CD4-positive, alpha-beta T cell treated with Interleukin-17A for 1 hour (primary cell): ENCODE data around the gene CLDN19.

Source experiments
- DNase-seq: peaks from one replicate; pipeline ENCODE4 v3.0.0-alpha.2; 2020

CLDN19 gene, protein sequence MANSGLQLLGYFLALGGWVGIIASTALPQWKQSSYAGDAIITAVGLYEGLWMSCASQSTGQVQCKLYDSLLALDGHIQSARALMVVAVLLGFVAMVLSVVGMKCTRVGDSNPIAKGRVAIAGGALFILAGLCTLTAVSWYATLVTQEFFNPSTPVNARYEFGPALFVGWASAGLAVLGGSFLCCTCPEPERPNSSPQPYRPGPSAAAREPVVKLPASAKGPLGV

DNA sequence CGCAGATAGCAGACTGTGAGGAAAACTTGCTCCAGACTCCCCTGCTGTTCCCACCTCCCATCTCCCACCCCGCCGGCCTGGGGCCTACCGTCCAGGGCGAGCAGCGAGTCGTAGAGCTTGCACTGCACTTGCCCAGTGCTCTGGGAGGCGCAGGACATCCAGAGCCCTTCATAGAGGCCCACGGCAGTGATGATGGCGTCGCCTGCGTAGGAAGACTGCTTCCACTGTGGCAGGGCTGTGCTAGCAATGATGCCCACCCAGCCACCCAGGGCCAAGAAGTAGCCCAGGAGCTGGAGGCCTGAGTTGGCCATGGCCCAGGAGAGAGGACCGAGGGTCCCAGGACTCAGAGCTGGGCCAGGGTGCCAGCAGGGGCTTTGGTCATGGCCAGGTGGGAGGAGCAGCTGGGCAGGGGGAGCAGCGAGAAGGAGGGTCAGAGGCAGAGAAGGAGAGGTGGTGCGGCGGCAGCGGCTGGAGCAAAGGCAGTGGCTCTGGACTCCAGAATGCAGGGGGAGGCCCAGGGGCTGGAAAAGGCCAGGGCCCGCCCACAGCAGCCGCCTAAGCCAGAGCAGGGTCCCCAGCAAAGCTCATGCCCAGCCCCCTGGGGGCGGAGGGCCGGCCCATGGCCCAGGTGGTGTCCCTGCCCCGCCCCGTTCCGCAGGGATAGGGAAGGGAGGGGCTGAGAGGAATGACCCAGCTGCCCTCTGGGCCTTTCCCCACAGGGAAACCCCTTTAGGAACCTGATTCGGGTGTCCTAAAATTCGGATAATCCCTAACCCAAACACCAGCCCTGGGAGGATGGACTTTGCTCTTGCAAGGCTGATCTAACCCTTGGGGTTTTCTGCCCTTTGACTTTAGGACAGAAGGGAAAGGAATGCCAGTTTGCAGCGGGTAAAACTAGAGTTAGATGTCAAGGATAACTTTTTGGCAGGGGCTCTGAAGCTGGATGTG lies at the start of gene CLDN19:
Gene CLDN19 (minus strand): TSS at position 484 of the 948 bp plus-strand sequence. CDS start 173 bp downstream, at position 311.
- DNase-seq, result no peak

DNA sequence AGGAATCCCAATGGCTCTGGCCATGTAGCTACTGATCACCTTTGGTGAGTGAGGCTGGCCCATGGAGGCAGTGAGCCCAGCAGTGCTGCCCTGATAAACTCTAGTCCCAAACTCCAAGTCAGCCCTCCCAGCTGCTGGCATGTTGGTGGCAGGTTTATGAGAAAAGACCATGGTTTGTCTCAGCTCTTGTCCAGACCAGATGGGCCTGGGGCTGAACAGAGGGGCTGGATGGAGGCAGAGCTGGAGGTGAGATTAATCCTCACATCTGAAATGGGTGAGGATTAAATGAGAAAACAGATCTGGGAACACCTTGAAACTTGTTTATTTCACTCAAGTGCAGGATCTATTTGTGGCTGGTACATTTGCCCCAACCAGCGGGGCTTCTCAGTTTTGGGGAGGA lies 48.0 kb upstream of the CLDN19 start:
- no peak for DNase-seq

DNA sequence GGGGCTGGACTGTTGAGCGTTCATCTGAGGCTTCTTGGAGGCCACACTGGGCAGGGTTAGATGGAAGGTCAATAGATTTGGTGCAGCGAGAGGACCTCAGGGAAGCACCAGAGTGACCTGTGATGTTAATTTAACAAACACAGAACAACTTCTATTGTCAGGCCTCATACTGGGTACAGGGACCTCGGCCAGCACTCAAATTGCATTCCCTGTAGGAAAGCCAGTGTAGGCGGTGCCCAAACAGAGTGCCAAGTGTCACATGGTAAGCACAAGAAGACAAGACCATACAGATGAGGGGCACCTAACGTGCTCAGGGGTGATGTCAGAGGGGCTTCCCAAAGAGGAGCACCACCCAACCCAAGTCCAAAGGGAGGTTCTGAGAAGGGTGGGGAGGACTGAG lies 46.1 kb upstream of the CLDN19 start:
- DNase-seq, result no peak

DNA sequence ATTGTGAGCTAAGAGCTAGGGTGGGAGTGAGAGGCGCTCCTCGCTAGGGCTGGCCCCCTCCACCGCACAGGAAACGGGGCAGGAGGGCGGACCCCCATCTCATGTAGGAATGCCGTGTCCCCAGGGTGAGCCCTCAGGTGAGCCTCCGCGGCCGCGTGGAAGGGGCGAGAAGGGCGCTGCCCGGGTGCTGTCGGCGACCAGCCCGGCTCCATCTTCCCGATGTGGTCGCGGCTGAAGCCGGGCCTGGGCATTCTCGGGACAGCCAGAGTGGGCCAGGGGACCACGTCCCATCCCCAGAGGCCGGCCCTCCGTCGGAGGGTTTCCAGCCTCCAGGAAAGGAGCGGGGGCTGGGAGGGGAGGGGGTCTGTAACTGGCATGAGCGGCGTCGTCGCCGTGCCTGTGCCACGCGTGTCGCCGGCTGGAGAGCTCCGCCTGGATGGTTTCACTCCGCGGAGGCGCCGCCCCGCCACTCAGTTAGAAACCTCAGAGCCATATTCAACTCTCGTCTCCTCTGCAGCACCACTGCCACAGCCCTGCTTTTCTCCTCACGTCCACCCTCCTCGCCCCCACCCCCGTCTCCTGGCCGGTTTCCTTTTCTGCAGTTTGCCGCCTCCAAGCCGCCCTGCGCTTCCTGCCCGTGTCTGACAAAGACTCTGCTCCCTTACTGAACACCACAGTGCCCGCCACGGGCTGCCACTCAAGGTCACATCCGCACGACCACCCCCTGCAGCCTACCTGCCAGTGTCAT lies 45.1 kb upstream of the CLDN19 start, which contains the start of gene TMEM269:
Gene TMEM269 (plus strand): TSS at position 46 of the 748 bp plus-strand sequence. CDS start 4,903 bp downstream, outside the sequence.
- peak; percentile 43 for DNase-seq

DNA sequence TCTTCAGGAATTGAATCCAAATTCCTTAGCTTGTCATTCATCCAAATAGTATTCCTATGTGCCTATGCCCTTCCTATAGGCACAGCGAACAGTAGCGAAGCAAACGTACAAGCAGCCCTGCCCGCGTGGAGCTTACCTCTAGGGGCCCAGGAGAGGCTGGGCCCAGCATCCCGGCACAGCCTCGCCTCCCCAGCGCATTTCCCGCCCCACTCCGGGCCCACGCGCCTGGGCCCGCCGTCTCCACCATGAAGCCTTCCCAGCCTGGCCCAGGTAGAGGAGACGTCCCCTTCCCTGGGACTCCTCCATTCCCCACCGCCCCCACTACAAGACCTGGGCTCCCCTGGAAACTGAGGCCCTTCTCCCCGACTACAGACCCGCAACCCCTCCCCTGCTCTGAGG lies 44.5 kb upstream of the CLDN19 start:
- DNase-seq, result no peak

DNA sequence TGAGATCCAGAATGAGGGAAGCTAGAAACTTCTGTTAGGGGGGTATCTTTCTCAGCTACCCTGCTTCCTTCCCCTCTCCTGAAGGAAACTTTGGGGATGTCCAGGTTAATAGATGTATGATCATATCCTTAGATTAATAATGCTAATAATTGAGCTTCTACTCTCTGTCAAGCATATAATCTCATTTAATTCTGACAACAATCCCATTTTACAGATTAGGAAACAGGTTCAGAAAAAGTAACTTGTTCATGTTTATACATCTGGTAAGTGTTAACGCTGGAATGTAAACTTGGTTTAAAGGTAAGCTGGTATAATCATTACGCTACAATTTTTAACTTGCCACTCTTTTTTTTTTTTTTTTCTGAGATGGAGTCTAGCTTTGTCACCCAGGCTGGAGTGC lies 43.1 kb upstream of the CLDN19 start:
- no peak for DNase-seq

DNA sequence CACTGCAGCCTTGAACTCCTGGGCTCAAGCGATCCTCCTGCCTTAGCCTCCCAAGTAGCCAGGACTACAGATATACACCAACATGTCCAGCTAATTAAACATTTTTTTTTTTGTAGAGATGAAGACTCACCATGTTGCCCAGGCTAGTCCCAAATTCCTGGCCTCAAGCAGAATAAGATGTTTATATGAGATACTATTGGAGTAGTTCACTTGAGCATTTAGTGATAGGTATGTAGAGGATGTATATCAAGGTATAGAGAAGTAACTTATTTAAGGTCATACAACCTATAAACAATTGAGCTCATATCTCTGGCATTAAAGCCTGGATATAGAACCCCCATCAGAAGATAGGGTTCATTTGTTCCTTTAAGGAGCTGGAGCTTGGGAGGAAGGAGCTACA lies 40.1 kb upstream of the CLDN19 start:
- DNase-seq, result no peak

DNA sequence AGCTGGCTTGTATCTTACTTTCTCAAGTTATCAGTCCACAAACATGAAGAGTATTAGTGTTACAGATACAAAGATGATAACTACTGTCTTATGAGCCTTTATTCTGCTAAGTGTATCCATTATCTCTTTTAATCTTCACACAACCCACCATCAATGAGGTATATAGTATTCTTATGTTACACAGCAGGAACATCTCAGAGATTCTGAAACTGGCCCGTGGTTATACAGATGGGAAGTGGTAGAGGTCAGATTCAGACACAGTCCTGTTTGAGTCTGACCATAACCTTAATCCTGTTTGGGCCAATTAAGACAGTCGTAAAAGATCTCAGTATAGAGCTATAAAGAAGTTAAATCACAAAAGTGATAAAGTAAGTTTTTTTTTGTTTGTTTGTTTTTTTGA lies 39.7 kb upstream of the CLDN19 start:
- no peak for DNase-seq

DNA sequence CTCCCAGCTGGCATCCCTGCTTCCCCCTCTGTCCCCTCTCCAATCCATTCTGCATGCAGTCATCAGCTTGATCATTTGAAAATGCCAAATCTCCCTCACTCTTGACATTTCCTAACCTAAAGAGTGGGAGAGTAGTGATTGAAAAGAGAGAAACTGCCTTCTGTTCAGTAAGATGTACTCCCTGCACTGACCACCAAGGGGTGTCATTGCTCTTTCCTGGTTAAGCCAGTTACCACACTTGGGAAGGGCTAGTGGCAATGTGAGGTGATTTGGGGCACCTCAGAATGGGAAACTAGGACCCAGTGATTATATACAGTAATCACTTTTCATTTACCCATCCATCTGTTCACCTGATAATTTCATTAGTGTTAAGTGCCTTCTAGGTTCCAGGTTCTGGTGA lies 37.8 kb upstream of the CLDN19 start:
- DNase-seq, result peak; percentile 42

DNA sequence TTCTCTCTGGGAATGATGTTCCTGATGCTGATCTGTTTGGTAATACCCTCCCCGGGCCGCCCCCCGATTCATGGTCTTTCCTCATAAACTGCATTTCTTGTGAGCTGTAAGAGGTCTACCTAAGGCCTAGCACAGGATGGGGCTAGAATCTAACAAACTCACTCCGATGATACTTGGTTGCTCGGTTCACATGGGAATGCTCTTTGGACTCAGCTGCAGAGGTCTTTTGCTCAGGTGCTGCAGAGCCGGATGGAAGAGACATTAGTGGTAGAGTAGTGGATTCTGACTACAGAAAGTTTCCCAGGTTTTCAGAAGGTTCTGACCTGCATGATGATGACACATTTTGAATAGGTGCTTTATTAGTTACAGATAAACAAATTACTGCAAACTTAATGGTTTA lies 36.5 kb upstream of the CLDN19 start:
- no peak for DNase-seq

DNA sequence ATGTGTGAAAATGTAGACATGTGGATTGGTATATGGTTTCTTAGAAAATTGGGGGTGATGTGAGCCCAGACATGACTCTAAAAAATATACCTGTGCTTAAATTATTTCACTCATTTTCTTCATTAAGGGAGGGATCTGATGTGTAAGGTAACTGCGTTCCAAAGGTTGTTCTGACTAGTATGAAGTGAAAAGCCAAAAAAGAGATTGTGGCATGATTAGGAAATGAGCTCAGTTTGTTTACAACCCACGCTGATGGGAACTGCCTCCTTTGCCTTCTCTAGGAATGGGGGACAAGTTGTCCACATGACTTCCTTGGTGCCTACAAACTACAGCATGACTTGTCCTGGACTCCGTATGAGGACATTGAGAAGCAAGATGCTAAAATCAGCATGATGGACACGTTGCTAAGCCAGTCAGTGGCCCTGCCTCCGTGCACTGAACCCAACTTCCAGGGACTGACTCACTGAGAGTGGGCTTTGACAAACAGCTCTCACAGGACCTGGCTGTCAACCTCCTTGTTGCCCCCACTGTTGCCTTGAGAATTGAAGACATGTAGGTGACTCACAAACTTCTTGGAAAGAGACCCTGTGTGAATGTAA lies 35.0 kb upstream of the CLDN19 start:
- DNase-seq, result no peak

DNA sequence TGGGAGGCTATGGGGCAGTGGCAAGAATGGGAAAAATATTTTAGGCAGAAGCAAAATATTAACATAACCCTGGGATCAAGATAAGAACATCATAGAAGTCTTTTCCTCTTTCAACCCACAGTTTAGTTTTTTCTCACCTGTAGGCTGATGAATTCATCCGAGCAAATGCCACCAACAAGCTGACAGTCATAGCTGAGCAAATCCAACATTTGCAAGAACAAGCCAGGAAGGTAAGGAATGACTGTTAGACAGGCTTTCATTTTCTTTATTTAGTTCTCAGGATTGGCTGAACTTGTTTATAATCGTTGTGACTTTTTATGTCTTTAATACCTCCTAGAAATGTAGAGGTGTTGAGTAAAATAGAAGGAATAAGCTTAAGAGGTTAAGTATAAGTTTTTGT lies 33.4 kb upstream of the CLDN19 start:
- no peak for DNase-seq

DNA sequence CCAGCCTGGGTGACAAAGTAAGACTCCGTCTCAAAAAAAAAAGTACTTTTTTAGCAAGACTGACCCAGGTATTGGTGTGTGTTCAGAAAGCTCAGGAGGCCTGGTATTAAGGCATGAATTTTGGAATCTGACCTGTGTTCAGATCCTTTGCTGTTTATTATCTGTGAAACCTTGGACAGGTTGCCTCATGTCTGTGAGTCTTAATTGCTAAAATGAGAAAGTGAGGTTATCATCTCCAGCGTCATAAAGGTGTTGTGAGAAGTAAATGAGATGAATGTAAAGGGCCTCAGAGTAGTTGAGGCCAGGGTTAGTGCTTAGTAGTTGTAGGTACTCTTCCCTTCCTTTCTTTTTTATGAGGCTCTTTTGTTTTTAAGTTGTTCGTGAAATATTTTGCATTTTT lies 29.8 kb upstream of the CLDN19 start:
- DNase-seq, result no peak

DNA sequence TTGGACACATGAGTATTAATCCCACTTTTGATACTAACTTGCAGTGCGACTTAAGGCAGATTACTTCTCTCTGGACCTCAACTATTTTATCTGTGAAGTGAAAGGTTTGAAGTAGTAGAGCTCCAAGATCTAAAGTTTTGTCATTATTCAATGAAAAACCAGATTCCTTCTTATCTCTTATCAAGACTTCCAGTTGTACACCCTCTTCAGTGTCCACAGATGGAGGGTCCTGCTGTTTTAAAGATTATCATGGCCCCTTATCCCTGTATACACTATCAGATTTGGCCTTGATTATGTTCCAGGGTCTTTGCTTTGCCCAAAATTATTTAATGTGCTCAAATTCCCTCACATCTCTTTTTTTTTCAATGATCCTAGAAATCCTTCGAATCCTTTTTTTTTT lies 28.1 kb upstream of the CLDN19 start:
- no peak for DNase-seq

DNA sequence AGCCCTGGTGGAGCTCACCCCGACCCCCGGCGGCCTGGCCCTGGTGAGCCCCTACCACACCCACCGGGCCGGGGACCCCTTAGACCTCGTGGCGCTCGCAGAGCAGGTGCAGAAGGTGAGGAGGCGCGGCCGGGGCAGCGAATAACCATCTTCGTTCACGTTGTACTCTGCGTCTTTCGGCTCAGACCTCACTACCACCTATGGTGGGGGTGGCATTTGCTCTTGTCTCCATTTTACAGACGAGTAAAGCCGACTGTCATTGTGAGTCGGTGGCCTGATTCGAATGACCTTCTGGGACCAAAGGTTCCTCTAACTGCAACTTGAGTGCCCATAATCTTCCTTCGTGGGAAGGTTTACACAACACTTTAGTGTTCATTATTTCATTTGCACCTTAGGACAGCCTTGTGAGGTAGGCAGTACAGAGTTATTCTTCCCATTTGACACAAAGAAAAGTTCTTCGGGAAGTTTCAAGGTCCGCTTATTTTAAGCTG lies 27.5 kb upstream of the CLDN19 start:
- no peak for DNase-seq

DNA sequence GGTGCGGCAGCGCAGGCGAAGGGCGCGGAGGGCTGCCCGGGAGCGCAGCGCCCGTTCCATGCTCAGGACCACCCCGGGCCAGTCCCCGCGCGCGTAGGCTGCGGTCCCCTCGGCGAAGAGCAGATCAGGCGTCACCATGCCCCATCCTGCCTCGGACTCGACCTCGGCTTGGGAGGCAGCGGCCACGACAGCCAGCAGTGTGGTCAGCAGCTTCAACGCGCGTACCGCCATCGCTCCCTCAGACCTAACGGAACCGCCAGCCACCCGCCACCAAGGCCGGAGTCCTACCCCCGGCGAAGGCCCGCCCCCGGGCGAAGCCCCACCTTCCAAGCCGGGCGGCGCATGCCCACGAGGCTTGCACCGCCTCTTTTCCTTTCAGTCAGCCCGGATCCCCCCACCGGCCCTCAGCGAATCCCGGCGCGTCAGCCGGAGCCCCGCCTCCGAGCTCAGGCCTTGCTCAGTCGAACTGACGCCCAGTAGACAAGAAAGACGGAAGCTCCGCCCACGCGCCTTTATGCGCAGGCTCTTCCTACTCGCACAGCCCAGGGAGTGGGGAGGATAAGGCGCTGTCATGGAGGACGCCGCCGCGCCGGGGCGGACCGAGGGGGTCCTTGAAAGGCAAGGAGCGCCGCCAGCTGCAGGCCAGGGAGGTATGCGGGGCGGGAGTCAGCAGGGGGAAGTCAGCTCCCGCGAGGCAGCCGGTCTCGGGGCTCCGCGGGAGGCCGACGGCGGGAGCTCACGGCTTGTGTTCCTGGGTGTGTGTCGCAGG lies 26.9 kb upstream of the CLDN19 start, which contains the start of the genes C1orf50 and P3H1:
Gene C1orf50 (plus strand): TSS at position 509 of the 769 bp plus-strand sequence. CDS start 63 bp downstream, at position 572.
Gene P3H1 (minus strand): TSS at position 288 of the 769 bp plus-strand sequence. CDS start 57 bp downstream, at position 231.
- peak; percentile 99 for DNase-seq

DNA sequence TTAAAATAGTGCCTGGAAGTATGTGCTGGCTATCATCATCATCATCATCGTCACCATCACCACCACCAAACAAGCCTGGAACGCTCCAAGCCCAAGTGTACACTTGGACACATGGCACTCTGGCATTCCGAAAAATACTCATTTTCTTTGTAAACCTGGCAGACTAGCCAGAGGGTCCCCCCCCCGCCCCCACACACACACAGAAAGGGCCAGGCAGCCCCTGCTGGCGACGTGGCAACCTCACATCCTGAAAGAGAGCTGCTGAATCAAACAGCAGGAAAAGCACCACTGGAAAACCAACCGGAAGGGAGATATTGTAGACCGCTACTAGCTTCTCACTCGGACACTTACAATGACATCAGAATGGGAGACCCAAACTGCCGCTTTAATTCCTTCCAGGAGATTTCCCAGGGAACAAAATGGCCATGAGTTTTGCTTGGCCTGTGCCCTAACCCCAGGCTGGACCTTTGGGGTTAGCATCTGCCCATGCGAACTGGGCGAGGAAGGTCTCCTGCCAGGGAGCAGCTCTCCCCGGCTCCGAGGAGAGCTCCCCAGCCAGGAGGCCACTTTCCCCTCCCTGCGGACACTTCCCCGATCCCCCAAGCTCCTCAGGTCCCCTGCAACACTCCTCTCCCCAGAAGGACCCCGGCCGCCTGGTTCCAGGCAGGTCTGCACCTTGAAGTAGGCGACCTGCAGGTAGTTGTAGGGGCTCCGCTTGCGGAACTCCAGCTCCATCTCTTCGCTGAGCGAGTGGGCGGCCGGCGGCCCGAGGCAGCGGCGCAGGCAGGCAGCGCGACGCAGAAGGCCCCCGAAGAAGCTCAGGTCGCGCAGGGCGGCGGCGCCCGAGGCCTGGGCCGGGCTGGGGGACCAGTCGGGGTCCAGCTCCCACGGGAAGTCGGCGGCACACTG lies 26.1 kb upstream of the CLDN19 start:
- DNase-seq, result peak; percentile 44

DNA sequence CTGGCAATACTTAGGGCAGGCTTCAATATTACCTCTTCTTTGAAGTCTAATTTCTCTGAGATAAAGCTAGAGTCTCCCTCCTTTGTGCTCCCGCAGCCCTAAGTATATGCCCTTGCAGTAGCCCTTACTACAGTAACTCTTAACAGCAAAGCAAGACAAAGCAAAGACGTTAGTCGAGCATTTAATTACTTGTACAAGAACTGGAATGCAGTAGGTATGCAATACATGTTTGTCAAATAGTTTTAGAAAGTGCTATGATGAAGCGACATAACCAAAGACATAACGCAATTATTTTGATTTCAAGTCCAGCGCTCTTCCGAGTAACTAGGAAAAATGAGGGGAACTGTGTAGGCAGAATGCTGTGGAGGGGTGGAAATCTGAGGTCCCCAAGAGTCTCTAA lies 25.2 kb upstream of the CLDN19 start:
- DNase-seq, result no peak

DNA sequence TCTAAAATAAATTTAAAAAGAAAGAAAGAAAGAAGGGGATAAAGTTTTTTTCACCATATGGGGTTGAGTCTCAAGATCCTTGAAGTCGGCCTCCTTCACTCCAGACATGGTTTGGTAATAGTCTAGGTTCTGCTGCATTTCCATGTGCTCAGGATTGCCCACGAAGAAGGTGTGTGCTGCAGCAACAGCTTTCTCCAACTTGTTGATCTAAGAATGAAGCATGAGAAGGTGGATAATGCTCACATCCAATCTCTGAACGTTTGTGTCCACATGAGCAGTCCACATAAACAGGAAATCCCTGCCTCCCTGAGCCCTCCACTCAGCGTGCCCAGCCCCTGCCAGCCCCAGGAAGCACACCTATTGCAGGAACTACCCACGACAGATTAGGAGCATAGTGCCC lies 22.2 kb upstream of the CLDN19 start:
- DNase-seq, result no peak

DNA sequence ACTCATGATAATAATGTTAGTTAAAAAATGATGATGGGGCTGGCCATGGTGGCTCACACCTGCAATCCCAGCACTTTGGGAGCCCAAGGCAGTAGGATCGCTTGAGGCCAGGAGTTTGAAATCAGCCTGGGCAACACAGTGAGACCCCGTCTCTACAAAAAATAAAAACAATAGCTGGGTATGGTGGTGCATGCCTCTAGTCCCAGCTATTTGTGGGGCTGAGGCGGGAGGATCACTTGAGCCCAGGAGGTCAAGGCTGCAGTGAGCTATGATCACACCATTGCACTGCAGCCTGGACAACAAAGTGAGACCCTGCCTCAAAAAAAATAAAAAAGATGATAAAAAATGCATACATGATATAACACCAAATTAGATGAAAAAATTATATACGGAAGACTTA lies 21.5 kb upstream of the CLDN19 start:
- DNase-seq, result no peak

DNA sequence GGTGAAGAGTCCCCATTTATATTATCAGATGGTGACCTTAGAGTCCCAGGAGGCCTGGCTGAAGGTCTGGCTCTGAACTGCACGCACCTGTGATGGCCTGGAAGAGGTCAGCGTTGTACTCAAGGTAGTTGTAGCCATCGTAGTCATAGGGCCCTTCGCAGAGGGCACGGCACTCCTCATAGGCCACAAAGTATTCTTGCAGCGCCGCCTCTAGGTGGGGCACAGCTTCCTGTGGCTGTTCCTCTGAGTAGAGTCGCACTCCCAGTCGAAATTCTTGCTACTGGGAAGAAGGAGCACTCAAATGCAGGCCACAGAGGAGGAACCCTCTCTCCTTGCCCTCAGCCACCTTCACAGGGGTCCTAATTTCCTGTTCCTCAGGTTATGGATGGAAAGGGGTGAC lies 19.1 kb upstream of the CLDN19 start:
- no peak for DNase-seq
